Activated naive CD4-positive, alpha-beta T cell treated with anti-CD3 and anti-CD28 coated beads, Interleukin-2, amount 50 U/mL, for 24 hours (primary cell): ENCODE data around the gene TST.

Experiments
- H3K27ac Mint-ChIP-seq: one replicate; pipeline ENCODE4 v1.8.0; 2021; ENCODE audit warnings: mild to moderate bottlenecking, mixed read lengths
- H3K27me3 Mint-ChIP-seq: one replicate; pipeline ENCODE4 v1.8.0; 2021; ENCODE audit warnings: mixed read lengths
- H3K36me3 Mint-ChIP-seq: one replicate; pipeline ENCODE4 v1.8.0; 2021; ENCODE audit warnings: mixed read lengths
- H3K4me1 Mint-ChIP-seq: one replicate; pipeline ENCODE4 v1.8.0; 2021; ENCODE audit warnings: mixed read lengths
- H3K4me3 Mint-ChIP-seq: one replicate; pipeline ENCODE4 v1.8.0; 2021; ENCODE audit warnings: mild to moderate bottlenecking, mixed read lengths
- H3K9me3 Mint-ChIP-seq: one replicate; pipeline ENCODE4 v1.8.0; 2021; ENCODE audit warnings: mixed read lengths

Gene TST

DNA sequence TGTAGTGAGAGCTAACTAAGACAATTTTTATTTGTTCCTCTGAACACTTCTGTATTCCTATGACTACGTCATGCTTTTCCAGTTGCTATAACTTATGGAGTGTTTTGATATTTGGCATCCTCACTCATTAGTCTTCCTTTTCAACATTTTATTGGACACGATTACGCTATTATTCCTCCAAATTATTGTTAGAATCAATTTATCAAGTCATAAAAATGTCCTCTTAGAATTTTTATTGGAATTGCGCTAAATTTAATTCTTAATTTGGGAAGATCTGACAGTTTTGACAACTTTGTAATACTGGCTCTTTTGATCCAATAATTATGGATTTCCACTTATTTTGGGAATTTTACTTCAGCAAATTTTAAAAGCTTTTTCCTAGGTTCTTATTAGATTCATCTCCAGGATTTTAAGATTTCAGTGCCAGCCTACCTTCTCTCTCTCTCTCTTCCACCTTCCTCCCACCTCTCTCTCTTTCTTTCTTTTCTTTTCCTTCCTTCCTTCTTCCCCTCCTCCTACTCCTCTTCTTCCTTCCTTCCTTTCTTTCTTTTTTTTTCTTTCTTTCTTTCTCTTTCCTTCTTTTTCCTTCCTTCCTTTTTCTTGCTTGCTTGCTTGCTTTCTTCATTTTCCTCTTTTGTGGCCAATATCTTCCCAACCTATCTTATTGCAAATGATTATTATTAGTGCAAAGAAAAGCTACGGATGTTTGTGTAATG lies 50.8 kb downstream of the TST start:
- Mint-ChIP-seq H3K4me3 (no peak overlapping the region), H3K36me3 (no peaks in the 10 kb centered on the region), H3K9me3 (no peaks in the 10 kb centered on the region), H3K4me1 (no peaks in the 10 kb centered on the region), H3K27me3 (no peaks in the 10 kb centered on the region), H3K27ac (no peak overlapping the region)

DNA sequence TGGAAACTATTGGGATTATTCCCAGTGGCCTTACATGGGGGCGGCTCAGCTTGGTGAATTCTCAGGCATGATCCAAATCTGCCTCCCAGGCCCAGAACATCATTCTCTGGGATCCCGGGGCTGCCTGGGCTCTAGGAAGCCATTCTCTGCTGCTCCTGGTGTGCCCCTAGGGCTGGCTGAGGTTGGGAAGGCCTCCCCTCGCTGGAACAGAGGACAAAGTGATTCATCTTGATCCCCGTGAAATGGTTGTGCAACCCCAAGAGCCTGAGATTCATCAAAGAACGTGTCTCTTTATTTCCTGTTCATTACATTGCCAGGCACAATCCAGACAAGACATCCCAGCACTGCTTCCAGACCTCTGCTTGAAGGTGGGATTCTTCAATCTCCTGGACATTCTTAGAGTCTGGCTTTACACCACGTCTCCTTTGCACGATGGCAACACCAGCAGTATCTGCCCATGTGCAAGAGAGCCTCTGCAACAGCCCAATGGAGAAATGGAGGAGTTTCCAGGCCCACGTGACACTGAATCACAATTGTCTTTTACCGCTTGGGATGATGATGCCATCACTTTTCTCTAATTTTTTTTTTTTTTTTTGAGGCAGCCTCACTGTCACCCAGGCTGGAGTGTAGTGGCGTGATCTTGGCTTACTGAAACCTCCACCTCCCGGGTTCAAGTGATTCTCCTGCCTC lies 52.3 kb downstream of the TST start:
- Mint-ChIP-seq H3K9me3 (no peaks in the 10 kb centered on the region), H3K27ac (no peak overlapping the region), H3K36me3 (no peaks in the 10 kb centered on the region), H3K27me3 (peaks cover 1% of the 10 kb centered on the region), H3K4me3 (no peak overlapping the region), H3K4me1 (no peaks in the 10 kb centered on the region)

- Mint-ChIP-seq H3K36me3 (no peaks in the 10 kb centered on the region), H3K4me1 (no peaks in the 10 kb centered on the region), H3K4me3 (no peak overlapping the region), H3K27me3 (peaks cover 12% of the 10 kb centered on the region), H3K27ac (no peak overlapping the region), H3K9me3 (no peaks in the 10 kb centered on the region)
Measured at GRCh38 chr22:36965696-36966095, 53.6 kb downstream of the TST start.

DNA sequence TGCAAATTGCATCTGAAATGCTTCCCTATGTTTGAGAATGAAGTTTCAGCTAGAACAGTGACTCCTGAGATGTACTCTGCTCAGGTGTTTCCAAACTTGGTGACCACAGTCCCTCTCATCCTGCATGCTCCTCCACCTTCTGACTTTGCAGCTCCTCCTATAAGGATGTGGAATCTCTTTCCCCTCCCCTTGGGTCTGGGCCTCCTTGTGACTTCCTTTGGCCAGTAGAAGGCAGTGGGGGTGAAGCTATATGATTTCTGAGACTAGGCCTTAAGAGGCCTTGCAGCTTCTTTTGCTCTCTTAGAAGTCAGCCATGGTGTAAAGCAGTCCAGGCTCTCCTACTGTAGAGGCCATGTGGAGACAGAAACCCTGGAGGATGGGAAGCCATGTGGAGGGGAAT lies 55.1 kb downstream of the TST start:
- Mint-ChIP-seq H3K27me3 (peaks cover 17% of the 10 kb centered on the region), H3K27ac (no peak overlapping the region), H3K9me3 (no peaks in the 10 kb centered on the region), H3K4me3 (no peak overlapping the region), H3K36me3 (no peaks in the 10 kb centered on the region), H3K4me1 (no peaks in the 10 kb centered on the region)

- peaks cover 17% of the 10 kb centered on the region for H3K27me3 Mint-ChIP-seq
- no peak overlapping the region for H3K27ac Mint-ChIP-seq
- H3K4me1 Mint-ChIP-seq = no peaks in the 10 kb centered on the region
- H3K4me3 Mint-ChIP-seq = no peak overlapping the region
- no peaks in the 10 kb centered on the region for H3K9me3 Mint-ChIP-seq
- peaks cover 2% of the 10 kb centered on the region for H3K36me3 Mint-ChIP-seq
Measured at GRCh38 chr22:36963302-36963701, 55.9 kb downstream of the TST start.

DNA sequence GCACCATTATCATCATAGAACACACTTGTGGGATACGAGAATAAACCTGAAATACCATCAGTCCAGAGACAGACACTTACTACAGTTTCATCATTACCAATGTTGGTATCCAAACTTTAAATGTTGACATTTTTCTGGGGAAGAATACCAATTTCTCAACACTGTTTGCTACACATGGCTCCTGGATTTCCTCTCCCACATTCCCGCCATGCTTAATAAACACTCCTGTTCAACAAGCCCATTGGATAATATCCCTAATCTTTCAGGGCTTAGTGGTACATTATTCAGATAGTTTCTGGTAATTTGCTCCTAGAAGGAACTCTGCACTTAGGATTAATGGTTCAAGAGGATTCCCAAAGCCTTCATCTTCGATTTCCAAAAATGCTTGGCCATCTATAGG lies 57.6 kb downstream of the TST start:
- H3K4me3 Mint-ChIP-seq = no peak overlapping the region
- no peak overlapping the region for H3K27ac Mint-ChIP-seq
- H3K9me3 Mint-ChIP-seq = peaks cover 4% of the 10 kb centered on the region
- H3K27me3 Mint-ChIP-seq = peaks cover 17% of the 10 kb centered on the region
- H3K4me1 Mint-ChIP-seq = no peaks in the 10 kb centered on the region
- H3K36me3 Mint-ChIP-seq = peaks cover 2% of the 10 kb centered on the region
